MM.1S (cell line): ENCODE measurements around the gene IRGQ.

ENCODE experiments used
- CTCF ChIP-seq: fragments of 300-600 bp; sonication (generic); IDR thresholded peaks from 2 replicates; pipeline ENCODE4 v1.5.1; 2016; ENCODE audit warnings: antibody characterized with exemption, low read length, mixed read lengths
- EZH2phosphoT487 ChIP-seq: fragments of 300-600 bp; sonication (generic); IDR thresholded peaks from 2 replicates; pipeline ENCODE4 v1.6.1; 2018; ENCODE audit warnings: antibody characterized with exemption, low read length

GRCh38 chr19:43545981-43546380 lies 50.0 kb downstream of the IRGQ start:
- TF ChIP-seq CTCF (no peak), EZH2phosphoT487 (no peak)
